HG02571 (cell line): Measurements from ENCODE around the gene GABBR1.
"Not testable (repeated sequence)": the region's sequence is repeated elsewhere in the genome, so short reads cannot be mapped to it uniquely, and the experiment has no call there.

Source experiments
- ATAC-seq: cut with Tn5 transposase; IDR thresholded peaks from one replicate; pipeline ENCODE4 v1.9.1; 2021; ENCODE audit warnings: mild to moderate bottlenecking, moderate library complexity; ENCODE audit not compliant: unreplicated experiment

Gene GABBR1

DNA sequence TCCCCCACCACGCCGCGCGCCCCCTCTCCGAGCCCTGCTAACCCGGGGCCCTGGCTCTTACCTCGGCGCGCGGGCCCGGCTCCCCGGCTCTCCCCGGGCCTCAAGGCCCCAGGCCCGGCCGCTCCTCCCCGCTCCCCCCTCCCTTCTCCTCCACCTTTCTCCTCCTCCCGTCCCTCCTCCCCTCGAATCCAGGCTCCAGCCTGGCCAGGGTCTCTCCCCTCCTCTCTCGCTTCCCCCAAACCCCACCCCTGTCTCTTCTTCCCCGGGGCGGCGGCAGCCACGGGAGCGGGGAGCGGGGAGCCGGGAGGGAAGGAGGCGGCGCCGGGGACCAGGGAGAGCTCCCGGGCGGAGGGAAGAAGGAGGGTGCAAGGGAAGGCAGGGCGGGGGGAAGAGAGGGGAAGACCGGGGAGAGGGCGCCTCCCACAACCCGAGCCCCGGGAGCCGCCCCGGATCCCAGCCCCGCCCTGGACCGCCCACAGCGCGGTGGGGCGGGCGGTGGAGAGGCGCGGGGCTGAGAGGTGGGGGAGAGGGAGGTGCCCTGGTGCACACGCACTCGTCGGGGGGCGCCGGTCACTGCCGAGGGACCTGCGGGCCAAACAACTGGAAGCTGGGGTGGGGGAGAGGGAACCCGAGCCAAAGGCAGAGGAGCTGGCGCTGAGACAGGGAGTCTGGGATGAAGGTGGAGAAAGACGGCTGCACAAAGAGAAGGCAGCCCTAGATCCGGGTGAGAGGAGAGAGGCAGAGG lies at the start of gene GABBR1:
TSS of gene GABBR1 (minus strand) at position 395 of the 745 bp plus-strand sequence. CDS start 798 bp downstream, outside the sequence.
- ATAC-seq = peak; percentile 56

- no peak for ATAC-seq
Observed at GRCh38 chr6:29681811-29682210, 48.8 kb upstream of the GABBR1 start.

- ATAC-seq = no peak
Observed at GRCh38 chr6:29680904-29681303, 47.9 kb upstream of the GABBR1 start, which contains the start of gene ZFP57. ZFP57 (minus strand) TSS chr6:29681152; CDS start chr6:29677003, 4,149 bp downstream.

DNA sequence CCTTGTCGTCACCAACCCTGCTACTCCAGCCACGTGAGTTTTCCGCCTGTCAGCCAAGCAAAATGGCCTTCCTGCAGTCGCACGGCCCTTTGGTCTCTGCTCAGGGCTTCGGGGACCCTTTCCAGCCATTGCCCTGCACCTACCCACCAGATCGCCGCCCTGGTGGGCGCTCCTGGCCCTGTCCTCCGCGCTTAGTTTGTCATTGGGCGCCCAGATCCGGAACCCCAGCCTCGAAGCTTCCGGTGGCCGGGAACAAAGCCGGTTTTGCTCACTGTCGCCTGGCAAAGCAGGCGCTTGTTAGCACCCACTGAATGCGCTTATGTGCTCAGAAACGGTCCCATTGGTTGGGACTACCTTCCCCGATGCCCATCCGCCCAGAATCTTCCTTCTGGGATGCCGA lies 47.4 kb upstream of the GABBR1 start:
- ATAC-seq = no peak

DNA sequence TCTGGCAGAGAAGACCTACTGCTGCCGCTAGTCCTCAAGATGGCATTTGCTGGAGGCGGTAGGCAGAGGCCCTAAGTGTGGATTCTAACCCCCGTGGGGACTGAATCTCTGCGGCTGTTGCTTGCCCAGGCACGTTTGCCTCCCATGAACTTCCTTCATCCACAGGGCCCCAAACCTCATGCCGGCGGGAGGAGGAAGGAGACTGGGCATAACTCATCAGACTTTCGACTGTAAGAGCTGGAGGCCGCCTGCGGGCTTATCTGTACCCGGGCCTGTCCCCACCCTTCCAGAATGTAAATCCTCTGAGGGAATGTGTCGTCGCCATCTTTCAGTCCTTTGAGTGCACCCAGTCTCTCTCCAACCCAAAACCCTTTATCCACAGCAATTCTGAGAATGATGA lies 47.0 kb upstream of the GABBR1 start:
- ATAC-seq = no peak

DNA sequence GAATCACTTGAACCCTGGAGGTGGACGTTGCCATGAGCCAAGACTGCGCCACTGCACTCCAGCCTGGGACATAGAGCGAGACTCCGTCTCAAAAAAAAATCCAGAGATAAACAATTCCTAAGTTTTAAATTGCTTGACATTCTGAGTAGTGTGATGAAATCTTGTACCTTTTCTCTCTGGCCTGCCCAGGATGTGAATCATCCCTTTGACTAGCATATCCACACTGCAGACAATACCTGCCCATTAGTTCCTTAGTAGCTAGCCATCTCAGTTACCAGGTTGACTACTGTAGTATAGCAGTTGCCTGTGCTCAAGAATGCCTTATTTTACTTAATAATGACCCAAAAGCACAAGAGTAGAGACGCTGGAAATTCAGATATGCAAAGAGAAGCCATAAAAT lies 45.1 kb upstream of the GABBR1 start:
- no peak for ATAC-seq

DNA sequence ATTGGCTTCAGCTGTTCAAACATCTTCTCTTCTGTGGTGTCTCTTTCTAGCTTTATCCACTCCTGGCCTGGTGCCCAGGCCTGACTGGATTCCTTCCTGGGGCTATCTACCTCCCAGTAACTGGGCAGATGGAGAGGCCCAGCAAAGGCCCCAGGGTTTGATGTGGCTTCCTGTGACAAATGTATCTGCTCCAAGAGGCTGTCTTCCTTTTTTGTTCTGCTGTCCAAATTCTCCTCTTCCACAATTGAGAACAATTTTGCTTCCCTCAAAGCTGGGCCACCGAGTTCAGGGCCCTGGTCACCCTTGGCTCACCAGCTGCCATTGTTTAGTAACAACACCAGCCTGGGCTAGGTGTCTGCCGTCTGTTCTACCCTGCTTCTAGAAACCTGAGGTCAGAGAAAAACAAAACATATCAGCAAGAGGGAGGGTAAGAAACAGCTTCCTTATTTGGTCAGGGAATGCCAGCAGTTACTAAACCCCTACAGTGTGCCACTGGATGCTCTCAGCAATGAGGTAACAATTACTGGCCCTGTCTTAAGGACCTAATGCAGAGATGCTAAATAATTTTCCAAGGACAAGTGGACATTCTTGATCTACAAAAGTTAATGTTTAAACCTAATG lies 44.1 kb upstream of the GABBR1 start:
- no peak for ATAC-seq

DNA sequence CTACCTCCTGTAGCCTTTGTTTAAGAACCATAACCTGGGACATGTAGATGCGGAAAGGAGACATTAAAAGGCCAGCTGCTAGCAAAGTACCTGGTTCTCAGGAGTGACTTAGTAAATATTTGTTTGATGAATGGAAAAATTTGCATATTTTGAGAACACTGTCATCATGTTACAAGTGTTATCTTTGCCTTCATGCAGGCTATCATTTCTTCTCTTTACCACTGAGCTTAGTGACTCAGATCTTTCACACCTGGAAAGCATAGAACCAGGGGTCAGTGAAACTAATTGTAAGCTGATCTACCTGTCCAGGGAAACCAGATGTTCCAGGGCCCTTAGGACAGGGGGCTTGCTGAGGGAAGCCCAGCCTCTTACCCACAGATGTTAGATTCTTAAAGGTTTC lies 42.6 kb upstream of the GABBR1 start:
- no peak for ATAC-seq

DNA sequence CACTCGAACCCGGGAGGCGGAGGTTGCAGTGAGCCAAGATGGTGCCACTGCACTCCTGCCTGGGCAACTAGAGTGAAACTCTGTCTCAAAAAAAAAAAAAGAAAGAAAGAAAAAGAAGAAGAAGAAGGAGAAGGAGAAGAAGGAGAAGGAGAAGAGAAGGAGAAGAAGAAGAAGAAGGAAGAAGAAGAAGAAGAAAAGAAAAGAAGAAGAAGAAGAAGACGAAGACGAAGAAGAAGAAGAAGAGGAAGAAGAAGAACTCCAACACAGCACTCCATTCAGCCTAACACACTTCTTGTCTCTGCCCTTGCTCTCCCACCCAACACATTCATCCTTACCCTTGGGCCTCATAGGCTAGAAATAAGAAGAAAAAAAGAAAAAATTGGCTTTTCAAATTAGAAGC lies 41.0 kb upstream of the GABBR1 start:
- no peak for ATAC-seq

DNA sequence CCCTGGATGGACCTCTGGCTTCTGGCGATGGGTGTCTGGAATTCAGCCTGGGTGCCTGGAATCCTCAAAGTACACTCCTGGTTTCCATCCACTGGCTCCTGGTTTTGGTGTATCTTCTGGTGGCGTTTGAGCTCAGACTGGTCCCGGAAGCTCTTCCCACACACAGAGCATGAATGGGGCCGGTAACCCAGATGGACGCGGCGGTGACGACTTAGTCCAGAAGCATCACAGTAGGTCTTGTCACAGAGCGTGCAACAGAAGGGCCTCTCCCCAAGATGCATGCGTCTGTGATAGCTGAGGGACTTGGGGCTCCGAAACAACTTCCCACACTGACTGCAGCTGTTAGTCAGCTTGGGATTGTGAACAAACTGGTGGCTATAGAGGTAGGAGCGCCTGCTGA lies 40.2 kb upstream of the GABBR1 start:
- ATAC-seq = no peak

DNA sequence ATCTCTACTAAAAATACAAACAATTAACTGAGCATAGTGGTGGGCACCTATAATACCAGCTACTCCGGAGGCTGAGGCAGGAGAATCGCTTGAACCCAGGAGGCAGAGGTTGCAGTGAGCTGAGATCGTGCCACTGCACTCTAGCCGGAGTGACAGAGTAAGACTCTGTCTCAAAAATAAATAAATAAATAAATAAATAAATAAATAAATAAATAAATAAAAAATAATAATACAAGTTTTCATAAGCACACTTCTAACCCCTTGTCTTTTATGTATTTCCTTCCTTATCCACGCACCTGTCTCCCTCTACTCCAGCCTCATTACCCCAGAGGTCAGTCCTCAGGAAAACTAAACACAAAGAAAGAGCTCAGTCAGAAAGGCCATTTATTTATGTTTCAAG lies 39.1 kb upstream of the GABBR1 start:
- not testable (repeated sequence) for ATAC-seq

DNA sequence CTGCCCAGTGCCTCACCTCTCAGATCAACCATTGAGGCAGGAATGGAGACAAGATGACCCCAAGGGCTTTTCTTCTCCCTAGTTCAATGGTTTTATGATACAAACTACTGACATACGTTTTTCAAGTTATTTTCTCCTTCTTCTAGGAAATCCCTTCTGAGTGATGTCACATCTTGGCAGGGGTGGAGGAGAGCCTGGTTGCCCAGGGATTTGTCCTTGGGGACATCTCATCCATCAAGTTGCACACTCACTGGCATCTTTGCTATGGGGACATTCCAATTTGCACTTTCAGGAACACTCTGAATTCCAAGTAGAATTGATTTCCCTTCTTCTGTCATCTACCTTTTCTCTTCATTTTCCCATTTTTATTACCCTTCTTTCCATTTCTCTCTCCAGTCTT lies 38.0 kb upstream of the GABBR1 start:
- no peak for ATAC-seq

DNA sequence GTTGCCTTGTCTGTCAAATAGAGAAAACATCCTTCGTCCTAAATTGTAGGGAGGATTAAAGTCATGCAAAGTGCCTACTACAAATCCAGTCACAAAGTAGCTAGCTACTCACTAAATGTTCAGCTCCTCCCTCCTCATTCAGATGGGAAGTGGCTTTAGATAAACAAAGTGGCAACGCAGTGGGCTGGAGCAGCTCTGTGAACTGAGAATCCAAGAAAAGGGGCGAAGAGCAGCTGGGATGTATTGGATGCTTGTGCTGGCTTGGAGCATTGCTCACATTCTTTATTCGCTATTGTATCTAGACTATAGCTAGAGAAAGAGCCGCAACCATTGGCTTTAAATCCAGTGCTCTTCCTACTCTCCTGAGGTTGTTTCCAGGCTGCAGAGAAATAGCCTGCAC lies 34.2 kb upstream of the GABBR1 start:
- ATAC-seq = no peak

DNA sequence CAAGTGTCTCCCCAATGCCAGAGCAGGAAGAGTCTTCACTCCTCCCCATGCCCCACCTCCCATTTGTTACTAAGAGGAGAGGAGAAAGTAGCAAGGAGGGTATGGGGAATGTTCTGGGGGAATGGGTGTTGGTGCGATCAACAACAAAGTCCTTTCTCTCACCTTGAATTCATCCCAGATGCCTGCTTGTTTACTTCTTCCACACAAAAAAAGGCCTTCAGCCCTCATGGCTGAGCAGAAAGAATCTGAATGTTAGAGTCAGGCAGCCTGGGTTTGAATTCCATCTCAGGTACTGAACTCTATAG lies 33.8 kb upstream of the GABBR1 start:
- no peak for ATAC-seq

DNA sequence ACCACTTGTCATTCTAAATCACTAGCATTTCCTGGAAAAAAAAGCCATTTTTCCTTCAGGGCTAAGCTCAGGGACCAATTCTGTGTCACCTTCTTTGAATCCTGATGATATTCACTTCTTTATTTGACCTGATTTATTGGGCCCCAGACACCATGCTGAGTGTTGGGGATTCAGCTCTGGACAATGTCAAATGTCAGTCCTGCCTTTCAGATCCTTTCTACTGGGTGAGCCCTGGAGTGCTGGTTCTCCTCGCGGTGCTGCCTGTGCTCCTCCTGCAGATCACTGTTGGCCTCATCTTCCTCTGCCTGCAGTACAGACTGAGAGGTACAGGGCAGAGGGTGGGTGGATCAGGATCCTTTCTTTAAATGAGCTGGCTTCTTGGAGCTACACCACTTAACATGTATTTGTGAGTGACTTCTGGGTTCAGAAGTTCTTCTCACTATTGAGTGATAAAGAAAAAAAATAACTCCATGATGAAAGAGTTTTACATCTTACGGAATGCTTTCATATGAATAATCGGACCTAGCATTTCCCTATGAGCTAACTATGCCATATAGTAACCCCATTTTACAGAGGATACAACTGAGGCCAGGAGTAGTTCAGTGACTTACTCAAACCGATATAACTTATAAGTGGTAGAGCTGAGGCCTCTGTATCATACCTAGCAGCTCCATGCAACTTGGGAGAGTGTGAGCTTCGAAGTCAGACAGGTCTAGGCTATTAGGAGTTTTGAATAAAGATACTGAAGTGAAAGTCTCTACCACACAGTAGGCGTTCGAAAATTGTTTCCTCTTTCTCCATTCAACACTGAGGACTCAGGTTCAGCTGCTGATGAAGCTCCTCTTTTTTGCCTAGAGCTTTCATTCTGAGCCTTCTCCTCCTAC lies 33.2 kb upstream of the GABBR1 start:
- no peak for ATAC-seq

- ATAC-seq = no peak
Observed at GRCh38 chr6:29663300-29664042, 30.5 kb upstream of the GABBR1 start.

DNA sequence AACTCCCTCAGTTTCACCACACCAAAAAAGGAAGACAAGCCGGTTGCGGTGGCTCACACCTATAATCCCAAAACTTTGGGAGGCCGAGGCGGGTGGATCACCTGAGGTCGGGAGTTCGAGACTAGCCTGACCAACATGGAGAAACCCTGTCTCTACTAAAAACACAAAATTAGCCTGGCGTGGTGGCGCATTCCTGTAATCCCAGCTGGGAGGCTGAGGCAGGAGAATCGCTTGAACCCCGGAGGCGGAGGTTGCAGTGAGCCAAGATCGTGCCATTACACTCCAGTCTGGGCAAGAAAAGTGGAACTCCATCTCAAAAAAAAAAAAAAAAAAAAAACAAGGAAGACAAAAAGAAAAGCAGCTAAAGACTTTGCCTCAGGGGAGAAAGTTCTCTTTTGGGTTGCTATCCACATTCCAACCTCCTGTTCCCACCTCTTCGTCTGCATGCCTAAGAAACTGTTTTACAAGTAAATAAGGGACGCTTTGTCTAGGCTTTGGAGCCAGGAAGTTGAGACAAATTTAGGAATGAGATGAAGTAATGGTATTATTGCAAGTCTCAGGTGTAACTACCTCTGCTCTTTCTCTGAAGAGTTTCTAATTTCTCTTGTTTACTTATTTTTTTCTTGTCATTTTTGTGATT lies 28.6 kb upstream of the GABBR1 start:
- not testable (repeated sequence) for ATAC-seq

GRCh38 chr6:29661071-29661470 lies 28.1 kb upstream of the GABBR1 start:
- no peak for ATAC-seq

- ATAC-seq = no peak
Observed at GRCh38 chr6:29656798-29657197, 23.8 kb upstream of the GABBR1 start, which contains the start of gene MOG. MOG (plus strand) TSS chr6:29657092; CDS start chr6:29657210, 118 bp downstream.

DNA sequence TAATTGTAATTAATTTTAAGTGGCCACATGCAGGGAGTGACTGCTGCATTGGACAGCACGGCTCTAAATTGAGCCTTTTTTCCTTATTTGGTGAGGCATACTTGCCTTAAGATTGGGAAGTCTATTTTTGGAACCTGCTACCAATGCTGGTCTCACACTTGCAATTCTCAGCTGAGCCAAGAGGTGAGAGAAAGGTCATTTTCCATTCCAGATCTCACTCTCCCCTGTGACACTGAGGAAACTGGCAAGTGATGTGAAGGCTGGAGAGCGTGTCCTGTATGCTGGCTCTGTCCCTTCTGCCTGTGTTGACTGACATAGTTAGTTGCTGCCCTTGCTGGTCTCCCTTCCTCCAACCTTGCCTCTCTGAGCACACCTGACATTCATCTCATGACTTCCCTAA lies 23.2 kb upstream of the GABBR1 start:
- no peak for ATAC-seq
